Activated CD8-positive, alpha-beta T cell treated with anti-CD3 and anti-CD28 coated beads for 36 hours (primary cell): ENCODE results near the gene PIP5K1C. TPM values are rescaled to one million over a fixed set of nuclear protein-coding genes. Genes with fewer than 3 reads are reported as not detected.

Experiments
- ATAC-seq: fragments of 200-7000 bp; cut with Tn5 transposase; one replicate; pipeline ENCODE4 v1.10.0; 2021; ENCODE audit warnings: mild to moderate bottlenecking, moderate library complexity
- CTCF ChIA-PET: fragments of 350-600 bp; sonication (Branson Sonifier 250); formaldehyde crosslinking; loops from one replicate; lab custom pipeline; 2021; ENCODE audit warnings: antibody characterized with exemption; lab: Charles Lee
- POLR2A ChIA-PET: fragments of 350-600 bp; sonication (Branson Sonifier 250); formaldehyde crosslinking; loops from one replicate; lab custom pipeline; 2021; ENCODE audit warnings: antibody characterized with exemption; lab: Charles Lee
- DNase-seq: peaks from one replicate; pipeline ENCODE4 v3.0.0-alpha.2; 2020
- H3K27ac Mint-ChIP-seq: one replicate; pipeline ENCODE4 v1.8.0; 2021; ENCODE audit warnings: mild to moderate bottlenecking, mixed read lengths
- H3K27me3 Mint-ChIP-seq: one replicate; pipeline ENCODE4 v1.8.0; 2021; ENCODE audit warnings: mixed read lengths
- H3K36me3 Mint-ChIP-seq: one replicate; pipeline ENCODE4 v1.8.0; 2021; ENCODE audit warnings: low read depth, mixed read lengths
- H3K4me1 Mint-ChIP-seq: one replicate; pipeline ENCODE4 v1.8.0; 2021; ENCODE audit warnings: low read depth, mixed read lengths
- H3K4me3 Mint-ChIP-seq: one replicate; pipeline ENCODE4 v1.8.0; 2021; ENCODE audit warnings: mild to moderate bottlenecking, moderate library complexity, mixed read lengths
- H3K9me3 Mint-ChIP-seq: one replicate; pipeline ENCODE4 v1.8.0; 2021; ENCODE audit warnings: mixed read lengths
- CTCF ChIP-seq: fragments of 200-600 bp; IDR thresholded peaks from one replicate; pipeline ENCODE4 v1.8.0; 2022; ENCODE audit warnings: antibody characterized with exemption, mild to moderate bottlenecking
- intact Hi-C: fragments of 100-400 bp; cut with micrococcal nuclease; formaldehyde crosslinking; loops from one replicate; pipeline ENCODE4 v1.10.0; 2022
- total RNA-seq, 2 experiments: library from RNA; stranded (reverse); gene quantifications; one replicate each; pipeline ENCODE4 v1.2.3, GENCODE V29; 2021

The PIP5K1C gene
- total RNA-seq, 2 experiments from 2014 or later: 20.4 to 22.2 TPM

GRCh38 chr19:3622224-3622623 is 78.0 kb downstream of the PIP5K1C start:
- no peaks in the 10 kb centered on the region for H3K27me3 Mint-ChIP-seq
- H3K4me3 Mint-ChIP-seq: no peak overlapping the region
- H3K9me3 Mint-ChIP-seq: no peaks in the 10 kb centered on the region
- POLR2A ChIA-PET: no interaction called here
- H3K27ac Mint-ChIP-seq: no peak overlapping the region
- intact Hi-C loops: no loop called here
- CTCF ChIA-PET: no interaction called here
- ATAC-seq (no peak), DNase-seq (no peak)
- peaks cover 31% of the 10 kb centered on the region for H3K4me1 Mint-ChIP-seq
- peaks cover 6% of the 10 kb centered on the region for H3K36me3 Mint-ChIP-seq
- TF ChIP-seq CTCF: no peak

- Mint-ChIP-seq H3K4me1 (peaks cover 27% of the 10 kb centered on the region), H3K4me3 (no peak overlapping the region), H3K36me3 (peaks cover 6% of the 10 kb centered on the region), H3K27ac (no peak overlapping the region), H3K9me3 (no peaks in the 10 kb centered on the region), H3K27me3 (no peaks in the 10 kb centered on the region)
- no peak for TF ChIP-seq CTCF
- CTCF ChIA-PET: no interaction called here
- POLR2A ChIA-PET: no interaction called here
- intact Hi-C loops: no loop called here
- ATAC-seq: no peak
- DNase-seq: no peak
These were observed 78.6 kb downstream of the PIP5K1C start for GRCh38 chr19:3621689-3622088.

GRCh38 chr19:3620817-3621547 is 79.3 kb downstream of the PIP5K1C start:
- peaks cover 6% of the 10 kb centered on the region for H3K36me3 Mint-ChIP-seq
- TF ChIP-seq CTCF: no peak
- H3K27ac Mint-ChIP-seq: no peak overlapping the region
- CTCF ChIA-PET: no interaction called here
- H3K9me3 Mint-ChIP-seq: no peaks in the 10 kb centered on the region
- H3K4me1 Mint-ChIP-seq: peaks cover 23% of the 10 kb centered on the region
- intact Hi-C loops: no loop called here
- no peaks in the 10 kb centered on the region for H3K27me3 Mint-ChIP-seq
- POLR2A ChIA-PET: interaction anchor here (1.1 kb wide), 1 partner anchor 12 kb away, joined by 4 read pairs; no protein-coding TSS in a partner anchor
- no peak overlapping the region for H3K4me3 Mint-ChIP-seq
- DNase-seq (no peak), ATAC-seq (no peak)

- Mint-ChIP-seq H3K27ac (no peak overlapping the region), H3K4me3 (no peak overlapping the region), H3K9me3 (no peaks in the 10 kb centered on the region), H3K27me3 (no peaks in the 10 kb centered on the region), H3K4me1 (peaks cover 21% of the 10 kb centered on the region), H3K36me3 (peaks cover 6% of the 10 kb centered on the region)
- ATAC-seq: no peak
- CTCF ChIA-PET: no interaction called here
- no peak for DNase-seq
- POLR2A ChIA-PET: interaction anchor here (1.1 kb wide), 1 partner anchor 11 kb away, joined by 4 read pairs; no protein-coding TSS in a partner anchor
- no peak for TF ChIP-seq CTCF
- intact Hi-C loops: no loop called here
These were observed 80.0 kb downstream of the PIP5K1C start for GRCh38 chr19:3620145-3620816.

GRCh38 chr19:3619631-3620012 is 80.6 kb downstream of the PIP5K1C start:
- H3K36me3 Mint-ChIP-seq: peaks cover 6% of the 10 kb centered on the region
- POLR2A ChIA-PET: no interaction called here
- CTCF ChIA-PET: interaction anchor here (4.1 kb wide), 1 partner anchor 35 kb away, joined by 16 read pairs; the partner anchor contains the start of gene GIPC3
- peaks cover 17% of the 10 kb centered on the region for H3K4me1 Mint-ChIP-seq
- no peaks in the 10 kb centered on the region for H3K27me3 Mint-ChIP-seq
- no peak for ATAC-seq
- no peak for DNase-seq
- intact Hi-C loops: no loop called here
- H3K4me3 Mint-ChIP-seq: no peak overlapping the region
- H3K27ac Mint-ChIP-seq: no peak overlapping the region
- no peaks in the 10 kb centered on the region for H3K9me3 Mint-ChIP-seq
- no peak for TF ChIP-seq CTCF
